Stimulated activated CD8-positive, alpha-beta memory T cell treated with anti-CD3 and anti-CD28 coated beads, Interleukin-12 subunit alpha, Interleukin-12 subunit beta, amount 100 ng/mL, for 4 hours (primary cell): ENCODE measurements around the gene CELF6.
A peak's percentile ranks its signal among the peaks of the same experiment; 100 is the strongest.
"Not testable (repeated sequence)": the region's sequence is repeated elsewhere in the genome, so short reads cannot be mapped to it uniquely, and the experiment has no call there.

Source experiments
- DNase-seq: peaks from one replicate; pipeline ENCODE4 v3.0.0-alpha.2; 2020; ENCODE audit warnings: low read depth

Gene CELF6

GRCh38 chr15:72315706-72316370 lies 4.1 kb downstream of the CELF6 start:
- no peak for DNase-seq

DNA sequence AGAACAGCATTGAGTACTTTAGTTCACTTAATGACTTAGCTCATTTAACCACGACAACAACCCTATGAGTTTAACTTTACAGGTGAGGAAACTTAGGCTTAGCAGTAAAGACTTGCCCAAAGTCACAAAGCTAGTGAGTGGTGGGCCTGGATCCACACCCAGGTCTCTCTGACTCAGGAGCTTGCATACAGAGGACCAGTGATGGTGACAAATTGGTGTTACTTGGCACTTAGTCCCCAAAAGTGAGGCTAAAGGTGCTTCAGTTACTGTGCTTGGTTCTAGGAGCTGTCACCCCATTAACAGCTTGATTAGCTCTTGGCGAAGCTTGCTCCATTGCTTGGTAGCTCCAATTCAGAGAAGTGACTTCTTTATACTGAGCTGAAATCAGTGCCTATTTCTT lies 6.1 kb downstream of the CELF6 start:
- DNase-seq = no peak

- no peak for DNase-seq
These were observed 6.5 kb downstream of the CELF6 start for GRCh38 chr15:72313448-72313840.

DNA sequence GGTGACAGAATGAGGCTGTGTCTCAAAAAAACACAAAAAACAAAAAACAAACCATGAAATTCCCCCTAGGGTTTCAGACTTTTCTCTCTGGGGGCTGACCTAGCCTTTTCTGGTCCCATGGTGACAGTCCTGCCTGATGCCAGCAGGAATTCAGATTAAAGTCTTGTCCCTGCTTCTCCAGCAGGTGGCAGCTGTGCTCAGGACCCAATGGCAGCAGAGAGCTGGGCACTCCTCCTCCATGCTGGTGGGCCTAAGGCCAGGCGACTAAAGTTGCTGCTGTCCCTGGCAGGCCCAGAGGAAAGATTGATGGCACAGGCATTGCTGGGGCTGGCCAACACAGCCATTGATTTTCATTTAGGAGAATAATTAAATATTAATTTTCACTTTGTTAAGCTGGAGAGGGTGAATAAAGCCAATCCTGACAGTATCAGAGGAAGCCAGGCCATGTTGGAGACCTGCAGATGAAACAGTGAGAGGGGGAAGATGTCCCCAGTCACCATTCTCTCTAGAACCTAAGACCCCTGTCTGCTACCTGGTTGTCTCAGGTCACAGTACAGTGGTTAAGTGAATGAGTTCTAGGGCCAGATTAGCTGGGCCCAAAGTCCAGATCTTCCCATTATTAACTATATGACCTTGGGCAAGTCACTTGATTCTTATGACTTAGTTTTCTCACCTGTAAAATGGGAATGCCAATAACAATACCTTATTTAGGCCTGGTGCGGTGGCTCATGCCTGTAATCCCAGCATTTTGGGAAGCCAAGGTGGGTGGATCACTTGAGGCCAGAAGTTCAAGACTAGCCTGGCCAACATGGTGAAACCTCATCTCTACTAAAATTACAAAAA lies 7.1 kb downstream of the CELF6 start:
- DNase-seq = peak; percentile 27

- DNase-seq = no peak
These were observed 12.9 kb downstream of the CELF6 start for GRCh38 chr15:72307026-72307425.

- DNase-seq = no peak
These were observed 13.7 kb downstream of the CELF6 start for GRCh38 chr15:72306211-72306785.

GRCh38 chr15:72304596-72304995 lies 15.4 kb downstream of the CELF6 start:
- DNase-seq = no peak

- DNase-seq = no peak
These were observed 17.0 kb downstream of the CELF6 start for GRCh38 chr15:72302955-72303354.

- no peak for DNase-seq
These were observed 30.2 kb downstream of the CELF6 start for GRCh38 chr15:72289597-72290325.

DNA sequence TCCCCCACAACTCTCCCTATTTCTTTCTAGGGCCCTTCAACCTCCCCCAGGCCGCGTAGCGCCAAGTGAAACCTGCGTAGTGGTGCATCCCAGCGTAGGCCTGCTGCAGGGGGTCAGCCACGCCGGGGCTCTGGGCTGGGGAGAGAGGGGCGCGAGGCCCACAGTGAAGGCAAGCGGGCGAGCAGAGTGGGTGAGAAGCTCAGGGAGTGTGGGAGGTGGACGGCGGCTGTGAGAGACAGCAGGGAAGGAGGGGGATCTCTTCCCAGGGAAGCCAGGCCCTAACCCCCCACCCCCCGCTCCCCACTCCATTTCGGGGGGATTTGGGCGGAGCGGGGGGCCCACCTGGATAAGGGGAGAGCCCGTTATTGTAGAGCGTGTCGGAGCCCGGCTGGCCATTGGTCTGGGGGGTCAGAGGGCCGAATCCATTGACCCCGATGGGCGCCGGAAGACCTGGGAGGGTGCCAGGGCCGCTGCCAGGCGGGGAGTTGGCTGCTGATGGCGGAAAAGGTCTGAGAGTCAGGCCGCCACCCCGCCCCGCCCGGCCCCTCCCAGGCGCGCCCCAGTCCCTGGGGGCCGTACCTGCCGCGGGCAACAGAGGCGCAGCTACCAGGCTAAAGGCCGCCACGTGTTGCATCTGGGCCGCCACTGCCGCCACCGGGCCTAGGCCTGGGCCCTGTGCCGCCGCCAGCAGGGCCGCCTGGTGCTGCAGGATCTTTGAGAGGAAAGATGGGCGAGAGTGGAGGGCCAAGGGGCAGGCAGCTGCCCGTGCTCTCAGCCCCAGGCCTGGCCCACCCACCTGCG lies 31.0 kb downstream of the CELF6 start:
- DNase-seq = no peak

GRCh38 chr15:72285927-72286516 lies 33.9 kb downstream of the CELF6 start:
- DNase-seq = peak; percentile 10

DNA sequence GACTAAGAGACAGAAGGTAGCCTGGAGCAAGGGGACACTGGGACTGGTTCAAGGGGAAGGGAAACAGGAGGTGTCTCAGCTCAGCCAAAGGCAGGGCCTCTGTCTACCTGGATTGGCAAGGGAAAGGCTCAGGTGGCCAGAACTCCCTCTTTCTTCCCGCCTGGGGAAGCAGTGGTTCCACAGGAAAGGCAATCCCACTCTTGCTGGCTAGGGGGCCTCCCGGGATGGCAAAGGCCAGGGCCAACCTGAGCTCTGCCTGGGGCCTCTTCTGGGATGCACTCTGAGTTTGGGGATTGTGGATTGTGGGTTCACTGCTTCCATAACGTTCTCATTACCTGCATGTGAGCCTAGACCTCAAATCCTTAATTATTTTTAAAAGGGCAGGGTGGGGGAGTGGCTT lies 34.6 kb downstream of the CELF6 start:
- no peak for DNase-seq

GRCh38 chr15:72284781-72285180 lies 35.2 kb downstream of the CELF6 start:
- DNase-seq = no peak

- no peak for DNase-seq
These were observed 38.2 kb downstream of the CELF6 start for GRCh38 chr15:72281713-72282112.

DNA sequence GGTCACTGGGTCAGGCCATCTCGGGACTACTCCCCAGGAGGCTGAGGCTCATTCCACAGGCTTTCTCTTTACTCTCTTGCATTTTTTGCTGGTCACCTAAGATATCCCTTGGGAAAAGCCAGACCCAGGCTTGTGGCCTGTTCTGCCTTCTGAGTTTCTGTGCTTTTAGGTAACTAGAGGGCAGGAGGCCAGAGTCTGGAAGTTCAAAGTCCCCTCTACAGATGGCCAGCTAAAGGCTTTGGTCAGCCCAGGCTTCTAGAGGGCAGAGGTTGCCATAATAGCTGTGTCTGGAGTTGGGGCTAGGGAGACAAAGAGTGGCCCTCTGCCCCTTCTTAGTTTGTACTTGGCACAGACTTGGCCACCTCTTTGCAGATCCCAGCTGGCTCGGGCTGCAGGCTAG lies 39.2 kb downstream of the CELF6 start:
- DNase-seq = no peak

- DNase-seq = no peak
These were observed 41.2 kb downstream of the CELF6 start for GRCh38 chr15:72278737-72279136.

DNA sequence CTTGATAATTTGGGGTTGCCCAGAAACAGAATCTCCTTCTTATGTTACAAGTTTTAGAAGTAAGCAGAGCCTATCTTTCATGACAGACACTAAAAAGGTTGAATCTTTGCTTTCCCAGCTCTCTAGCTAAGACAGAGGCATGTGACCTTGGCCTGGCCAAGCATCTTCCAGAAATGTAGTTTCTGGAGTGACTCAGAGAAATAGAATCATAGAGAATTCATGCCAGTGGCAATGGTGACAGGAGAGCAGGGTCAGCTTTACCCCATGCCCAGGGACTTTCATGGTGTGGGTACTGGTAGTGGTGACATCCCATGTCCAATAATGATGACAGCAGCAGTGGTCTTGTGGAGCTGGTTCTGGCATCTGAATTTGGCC lies 43.6 kb downstream of the CELF6 start:
- DNase-seq = no peak

- DNase-seq = not testable (repeated sequence)
These were observed 44.2 kb downstream of the CELF6 start for GRCh38 chr15:72275635-72276325.

- DNase-seq = no peak
These were observed 47.0 kb downstream of the CELF6 start for GRCh38 chr15:72272997-72273352.

GRCh38 chr15:72272213-72272996 lies 47.6 kb downstream of the CELF6 start, which contains the start of gene PARP6:
TSS of gene PARP6 (minus strand) at chr15:72272554. CDS start at chr15:72267477, 5,077 bp downstream.
- DNase-seq = peak; percentile 99
